ENCODE measurements around the gene AFMID.

Gene AFMID

DNA sequence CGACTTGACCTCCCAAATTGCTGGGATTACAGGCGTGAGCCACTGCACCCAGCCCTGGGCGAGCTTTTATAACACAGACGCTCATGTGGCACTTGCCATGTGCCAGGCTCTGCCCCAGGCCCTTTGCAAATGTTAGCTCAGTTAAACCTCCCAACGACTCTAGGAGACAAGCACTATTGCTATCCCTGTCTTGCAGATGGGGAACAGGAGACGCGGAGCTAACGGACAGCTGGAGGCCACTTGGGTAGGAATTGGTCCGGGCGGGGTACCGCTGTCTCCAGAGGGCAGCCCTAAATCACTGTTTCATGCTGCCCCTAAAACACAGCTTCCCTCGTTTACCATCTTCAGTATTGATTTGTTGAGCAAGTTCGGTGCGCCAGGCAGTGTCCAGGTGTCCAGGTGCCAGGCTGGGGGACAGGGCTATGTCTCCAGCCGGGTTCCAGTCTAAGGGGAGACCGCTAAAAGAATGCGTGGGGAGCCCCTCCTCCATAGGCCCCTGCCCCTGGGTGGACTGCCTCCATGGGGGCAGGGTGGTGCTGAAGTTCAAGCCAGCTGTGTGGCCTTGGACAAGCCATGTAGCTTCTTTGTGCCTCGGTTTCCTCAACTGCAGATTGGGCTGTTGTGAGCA, 68.0 kb downstream of the AFMID start:
- no peak for DNase-seq (ENCODE audit: low read depth)
- TF ChIP-seq, protein P1, sequence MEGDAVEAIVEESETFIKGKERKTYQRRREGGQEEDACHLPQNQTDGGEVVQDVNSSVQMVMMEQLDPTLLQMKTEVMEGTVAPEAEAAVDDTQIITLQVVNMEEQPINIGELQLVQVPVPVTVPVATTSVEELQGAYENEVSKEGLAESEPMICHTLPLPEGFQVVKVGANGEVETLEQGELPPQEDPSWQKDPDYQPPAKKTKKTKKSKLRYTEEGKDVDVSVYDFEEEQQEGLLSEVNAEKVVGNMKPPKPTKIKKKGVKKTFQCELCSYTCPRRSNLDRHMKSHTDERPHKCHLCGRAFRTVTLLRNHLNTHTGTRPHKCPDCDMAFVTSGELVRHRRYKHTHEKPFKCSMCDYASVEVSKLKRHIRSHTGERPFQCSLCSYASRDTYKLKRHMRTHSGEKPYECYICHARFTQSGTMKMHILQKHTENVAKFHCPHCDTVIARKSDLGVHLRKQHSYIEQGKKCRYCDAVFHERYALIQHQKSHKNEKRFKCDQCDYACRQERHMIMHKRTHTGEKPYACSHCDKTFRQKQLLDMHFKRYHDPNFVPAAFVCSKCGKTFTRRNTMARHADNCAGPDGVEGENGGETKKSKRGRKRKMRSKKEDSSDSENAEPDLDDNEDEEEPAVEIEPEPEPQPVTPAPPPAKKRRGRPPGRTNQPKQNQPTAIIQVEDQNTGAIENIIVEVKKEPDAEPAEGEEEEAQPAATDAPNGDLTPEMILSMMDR (conservative IDR thresholded peaks at IDR 0.05; ENCODE audit: low read depth, low read length): no peak
- no peak overlapping the region for H3K4me3 ChIP-seq (ENCODE audit: low read length)

DNA sequence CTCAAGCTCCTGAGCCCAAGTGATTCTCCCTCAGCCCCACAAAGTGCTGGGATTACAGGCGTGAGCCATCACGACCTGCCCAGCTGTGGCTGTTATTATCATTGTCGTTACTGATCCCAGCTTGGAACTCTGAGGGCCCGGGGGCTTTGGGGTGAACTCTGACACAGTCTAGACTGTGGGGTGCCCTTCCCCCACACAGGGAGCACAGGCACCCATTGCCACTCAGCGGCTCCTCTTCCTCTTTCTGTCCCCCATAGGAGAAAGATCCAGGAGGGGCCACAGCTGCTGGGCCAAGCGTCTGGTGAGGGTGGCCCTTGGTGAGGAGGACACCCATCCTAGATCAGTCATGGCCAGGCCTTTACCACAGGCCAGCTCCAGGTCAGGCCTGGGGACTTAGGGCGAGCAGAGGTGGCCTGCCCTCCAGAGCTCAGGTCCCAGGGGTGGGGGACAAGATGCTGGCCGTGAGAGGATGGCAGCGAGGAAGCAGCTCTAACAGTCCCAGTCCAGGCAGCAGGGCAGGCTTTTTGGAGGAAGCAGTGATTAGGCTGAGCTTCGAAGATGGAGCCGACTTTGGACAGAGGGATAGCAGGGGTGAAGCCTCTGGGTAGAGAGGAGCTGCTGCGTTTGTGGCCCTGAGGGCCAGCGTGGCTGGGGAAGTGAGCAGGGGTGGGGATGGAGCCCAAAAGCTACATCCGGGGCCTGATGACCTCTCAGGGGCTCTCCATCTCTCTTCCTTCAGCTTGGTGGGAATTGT, 69.0 kb downstream of the AFMID start:
- H3K4me3 ChIP-seq (ENCODE audit: low read length): no peak overlapping the region
- no peak for DNase-seq (ENCODE audit: low read depth)
- TF ChIP-seq, protein P1 (conservative IDR thresholded peaks at IDR 0.05; ENCODE audit: low read depth, low read length): no peak

DNA sequence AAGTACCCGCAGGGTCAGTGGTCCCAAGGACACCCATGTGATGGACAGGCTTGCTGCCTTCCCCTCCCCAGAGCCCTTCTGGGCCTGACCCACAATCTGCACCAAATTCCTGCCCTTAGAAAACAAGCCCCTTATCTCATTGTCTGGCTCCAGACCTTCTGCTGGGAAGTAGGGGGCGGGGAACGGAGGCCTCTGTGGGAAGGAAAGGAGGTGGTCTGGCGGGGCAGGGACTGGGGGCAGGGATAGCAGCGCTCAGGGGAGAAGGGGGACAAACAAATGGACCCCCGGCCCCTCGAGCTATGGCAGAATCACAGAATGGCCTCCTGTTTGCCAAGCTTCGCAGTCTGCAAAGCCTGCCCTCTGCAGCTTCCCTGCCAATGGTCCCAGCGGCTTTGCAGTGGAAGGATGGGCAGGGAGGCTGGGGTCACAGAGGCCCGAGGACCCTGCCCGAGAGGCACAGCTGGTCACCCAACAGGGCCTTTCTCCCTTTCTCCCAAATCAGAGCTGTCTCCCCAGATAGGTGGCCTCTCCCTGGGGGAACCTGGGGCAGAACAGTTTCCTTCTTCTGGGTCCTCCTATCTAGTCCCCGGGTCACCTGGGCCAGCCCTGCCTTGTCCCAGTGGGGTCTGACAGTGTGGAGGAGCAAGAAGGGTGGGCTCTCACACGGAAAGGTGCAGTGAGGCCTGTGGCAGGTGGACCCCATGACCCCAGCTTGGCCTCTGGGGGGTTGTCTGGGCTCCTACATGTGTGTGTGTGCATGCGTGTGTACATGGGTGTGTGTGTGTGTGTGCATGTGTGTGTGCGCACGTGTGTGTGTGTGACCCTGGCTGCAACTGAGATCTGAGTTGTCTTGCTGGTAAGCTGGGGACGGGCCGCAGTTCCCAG, 69.8 kb downstream of the AFMID start:
- H3K4me3 ChIP-seq (ENCODE audit: low read length): no peak overlapping the region
- TF ChIP-seq, protein P1 (conservative IDR thresholded peaks at IDR 0.05; ENCODE audit: low read depth, low read length): no peak
- DNase-seq (ENCODE audit: low read depth): no peak
